GM18517 (cell line): ENCODE data around the gene C2orf66.

ENCODE experiments used
- ATAC-seq: cut with Tn5 transposase; IDR thresholded peaks from one replicate; pipeline ENCODE4 v1.9.1; 2021; ENCODE audit warnings: mild to moderate bottlenecking, moderate library complexity; ENCODE audit not compliant: unreplicated experiment

Gene C2orf66

GRCh38 chr2:196809260-196809659, at the start of gene C2orf66:
Gene C2orf66, minus strand, starts transcription at chr2:196809355. Its CDS starts 19 bp downstream, at chr2:196809336.
- ATAC-seq = no peak

GRCh38 chr2:196854629-196855028, 45.5 kb upstream of the C2orf66 start:
- no peak for ATAC-seq

GRCh38 chr2:196853301-196854087, 44.3 kb upstream of the C2orf66 start:
- ATAC-seq = no peak

DNA sequence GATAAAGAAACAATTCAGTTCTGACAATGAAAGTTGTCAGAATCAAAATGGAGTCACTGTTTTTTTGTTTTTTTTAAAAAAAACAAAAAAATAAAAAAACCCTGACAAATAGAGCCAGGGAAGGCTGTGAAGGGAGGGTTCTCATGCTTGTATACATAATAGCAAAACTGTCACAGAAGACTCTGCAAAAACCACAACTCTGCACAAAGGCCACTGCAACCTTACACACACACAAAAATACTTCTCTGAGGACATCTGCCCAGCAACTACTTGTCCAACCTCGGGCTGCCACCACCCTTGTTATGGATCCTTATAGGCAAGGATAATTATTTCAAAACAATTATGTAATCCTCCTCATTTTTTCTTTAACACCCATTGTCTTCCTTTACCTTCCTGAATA, 41.9 kb upstream of the C2orf66 start:
- ATAC-seq = no peak

DNA sequence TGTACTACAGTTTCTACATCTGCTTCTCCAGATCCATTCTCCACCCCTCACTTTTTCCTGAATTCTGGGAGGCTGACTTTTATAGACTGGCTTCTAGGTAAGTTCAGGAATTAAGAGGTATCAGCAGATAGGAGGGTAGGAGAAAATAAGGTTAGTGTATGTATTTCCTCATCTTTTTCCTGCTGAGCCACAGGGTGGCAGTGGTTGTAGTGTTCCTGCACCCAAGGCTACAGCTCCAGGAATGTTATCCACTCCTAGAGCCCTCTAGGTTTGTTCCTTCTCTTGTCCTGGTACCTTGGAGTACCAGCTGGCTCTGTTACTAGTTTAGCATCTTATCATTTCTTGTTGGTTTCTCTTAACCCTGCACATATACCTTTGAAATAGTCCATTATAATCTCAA, 40.7 kb upstream of the C2orf66 start:
- ATAC-seq = no peak

DNA sequence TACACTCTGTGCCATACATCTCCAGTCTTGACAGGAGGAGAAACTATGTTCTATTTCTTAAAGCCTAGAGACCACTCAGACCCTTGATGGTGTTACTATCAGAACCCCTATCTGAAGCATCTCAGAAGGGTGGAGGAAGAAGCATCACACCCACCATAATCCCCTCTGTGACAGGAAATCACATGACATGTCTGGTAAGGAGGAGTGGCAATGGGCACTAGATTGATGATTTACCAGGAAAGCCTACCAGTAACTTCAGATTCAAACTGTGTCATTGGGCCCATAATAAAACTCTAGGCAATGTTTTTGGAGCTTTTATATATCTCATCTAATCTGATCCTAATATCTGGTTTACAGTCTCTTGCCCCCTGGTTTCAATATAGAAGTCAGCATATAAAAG, 37.1 kb upstream of the C2orf66 start:
- no peak for ATAC-seq

GRCh38 chr2:196845371-196845770, 36.2 kb upstream of the C2orf66 start:
- no peak for ATAC-seq

- no peak for ATAC-seq
Measured at GRCh38 chr2:196840171-196840570, 31.0 kb upstream of the C2orf66 start.

DNA sequence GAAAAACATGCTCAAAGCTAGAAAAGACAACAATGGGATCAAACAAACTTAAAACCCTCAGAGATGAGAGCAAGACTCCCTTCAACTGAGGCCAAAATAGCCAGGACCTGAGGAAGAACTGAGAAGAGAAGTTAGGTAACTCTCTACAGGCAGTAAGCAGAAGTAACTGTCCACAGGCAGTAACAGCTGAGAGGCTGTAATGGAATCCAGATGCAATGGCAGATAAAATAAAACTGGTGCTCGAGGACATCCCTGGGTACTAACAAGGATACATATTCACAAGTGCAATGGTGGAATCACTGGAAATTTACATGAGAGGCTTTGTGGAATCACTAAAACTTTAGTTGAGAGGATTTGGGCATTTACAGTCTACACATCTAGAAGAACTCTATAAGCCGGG, 30.4 kb upstream of the C2orf66 start:
- no peak for ATAC-seq

DNA sequence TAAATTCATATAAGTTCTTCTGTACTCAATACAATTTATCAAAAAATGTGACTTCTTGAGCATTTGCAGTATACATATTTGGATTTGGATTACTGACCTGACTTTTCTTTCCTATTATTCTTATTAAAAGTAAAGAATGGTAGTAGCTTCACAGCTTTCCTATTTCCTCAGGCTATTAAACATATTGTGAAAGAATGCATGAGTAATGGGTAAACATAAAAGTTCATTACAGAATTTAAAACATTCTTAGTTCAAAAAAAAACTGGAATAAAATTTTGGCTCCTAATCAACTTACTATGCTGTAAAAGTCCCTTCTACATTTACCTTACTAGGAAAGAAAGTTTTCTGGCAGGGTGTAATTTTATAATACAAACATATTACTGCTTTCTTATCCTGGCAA, 27.3 kb upstream of the C2orf66 start:
- no peak for ATAC-seq

GRCh38 chr2:196830701-196831100, 21.5 kb upstream of the C2orf66 start:
- ATAC-seq = no peak

DNA sequence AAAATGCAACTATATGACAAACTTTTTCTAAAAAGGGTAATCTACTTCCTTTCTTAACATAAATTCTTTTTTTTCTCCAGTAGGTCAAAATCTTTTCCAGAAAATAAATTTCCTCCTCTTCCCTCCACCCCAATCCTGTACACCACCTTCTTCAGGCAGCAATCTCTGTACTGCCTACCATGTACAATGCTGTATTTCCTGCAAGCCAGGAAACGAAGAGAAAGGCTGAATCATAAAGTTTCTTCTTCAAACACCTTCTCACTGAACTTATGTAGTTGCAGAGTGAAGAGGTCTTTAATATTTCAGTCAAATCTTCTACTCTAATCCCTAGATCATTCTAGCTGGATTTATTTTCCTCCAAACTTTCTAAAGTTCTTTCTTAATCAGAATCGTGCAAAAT, 18.2 kb upstream of the C2orf66 start:
- no peak for ATAC-seq

DNA sequence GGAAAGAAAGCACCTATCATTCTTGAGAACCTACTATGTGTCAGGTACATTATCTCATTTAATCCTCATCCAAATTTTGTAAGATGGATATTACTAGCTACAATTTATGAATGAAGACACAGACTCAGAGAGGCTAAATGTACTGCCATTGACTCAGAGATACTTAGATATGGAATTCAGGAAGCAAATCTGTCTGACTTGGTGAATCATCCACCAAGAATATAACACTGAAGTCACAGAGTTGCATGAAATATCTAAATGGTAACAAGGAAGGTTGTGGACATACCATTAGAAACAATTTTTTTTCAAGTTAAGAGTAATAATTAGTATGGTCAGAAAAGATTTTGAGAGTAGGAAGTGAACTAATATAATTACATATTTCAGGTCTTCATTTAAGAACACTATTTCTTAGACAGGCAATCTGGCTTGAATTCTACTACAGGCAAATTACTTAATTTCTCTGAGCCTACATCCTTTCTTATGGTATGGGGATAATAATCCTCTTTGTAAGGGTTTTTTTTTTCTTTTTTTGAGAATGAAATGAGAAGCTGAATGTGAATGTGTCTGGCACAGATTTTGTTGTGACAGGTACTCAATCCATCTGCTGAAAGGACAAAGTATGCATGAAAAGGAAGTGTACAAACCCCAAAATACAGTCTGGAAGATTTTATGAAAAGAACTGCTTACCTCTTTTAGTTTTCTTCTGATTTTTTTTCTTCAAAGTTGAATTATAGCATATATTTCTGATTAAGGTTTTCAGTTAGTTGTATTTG, 14.8 kb upstream of the C2orf66 start:
- ATAC-seq = no peak

- ATAC-seq = no peak
Measured at GRCh38 chr2:196821195-196821594, 12.0 kb upstream of the C2orf66 start.

DNA sequence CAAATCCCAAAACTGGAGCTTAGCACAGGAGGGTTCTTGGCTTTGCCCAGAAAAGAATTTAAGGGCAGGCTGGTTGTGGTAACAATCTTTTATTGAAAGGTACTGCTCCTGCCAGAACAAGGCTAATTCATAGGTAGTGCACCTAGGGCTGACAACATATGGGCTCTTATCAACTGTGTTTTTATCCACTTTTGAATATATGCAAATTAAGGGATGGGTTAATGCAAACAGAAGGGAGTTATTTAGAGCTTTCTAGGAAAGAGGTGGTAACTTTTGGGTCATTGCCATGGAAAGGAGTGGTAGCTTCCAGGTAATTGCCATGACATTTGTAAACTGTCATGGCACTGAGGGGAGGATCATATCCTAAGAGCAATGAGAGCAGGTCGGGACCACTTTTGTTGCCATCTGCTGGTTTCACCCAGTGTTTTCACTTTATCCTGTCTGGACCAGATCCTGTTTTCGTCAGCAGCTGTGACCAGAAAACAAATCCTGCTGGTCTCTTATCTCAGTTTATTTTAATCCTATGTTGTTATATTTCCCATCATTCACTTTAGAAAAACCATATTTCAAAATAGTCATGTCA, 981 bp downstream of the C2orf66 start:
- ATAC-seq = no peak

GRCh38 chr2:196804381-196804780, 4.8 kb downstream of the C2orf66 start:
- ATAC-seq = no peak

GRCh38 chr2:196802401-196802800, 6.8 kb downstream of the C2orf66 start:
- no peak for ATAC-seq

DNA sequence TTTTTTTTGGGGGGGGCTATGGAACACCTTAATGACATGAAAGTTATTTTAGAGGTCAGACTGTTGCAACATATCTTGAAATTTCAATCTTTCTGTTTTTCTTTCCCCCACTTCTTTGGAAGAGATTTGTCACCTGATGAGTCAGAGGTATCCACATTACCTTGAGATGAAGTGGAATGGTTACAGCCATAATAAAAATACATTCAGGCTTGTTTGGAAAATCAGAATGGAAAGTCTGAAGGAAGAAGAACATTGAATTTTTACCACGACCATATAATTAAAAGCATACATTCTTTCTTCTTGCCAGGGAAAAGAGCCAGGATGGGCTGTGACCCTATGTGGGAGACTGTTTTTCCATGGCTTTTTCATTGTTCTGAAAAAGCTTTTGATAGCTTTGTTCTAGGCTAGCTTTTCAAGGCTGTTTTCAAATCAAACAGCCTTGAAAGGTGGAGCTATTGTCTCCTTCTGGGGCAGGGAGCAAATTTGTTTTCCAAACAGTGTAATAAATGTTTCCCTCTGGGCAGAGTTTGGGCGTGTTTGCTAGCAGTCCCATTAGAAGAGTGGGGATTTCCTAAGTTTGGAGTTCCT, 7.4 kb downstream of the C2orf66 start:
- no peak for ATAC-seq

DNA sequence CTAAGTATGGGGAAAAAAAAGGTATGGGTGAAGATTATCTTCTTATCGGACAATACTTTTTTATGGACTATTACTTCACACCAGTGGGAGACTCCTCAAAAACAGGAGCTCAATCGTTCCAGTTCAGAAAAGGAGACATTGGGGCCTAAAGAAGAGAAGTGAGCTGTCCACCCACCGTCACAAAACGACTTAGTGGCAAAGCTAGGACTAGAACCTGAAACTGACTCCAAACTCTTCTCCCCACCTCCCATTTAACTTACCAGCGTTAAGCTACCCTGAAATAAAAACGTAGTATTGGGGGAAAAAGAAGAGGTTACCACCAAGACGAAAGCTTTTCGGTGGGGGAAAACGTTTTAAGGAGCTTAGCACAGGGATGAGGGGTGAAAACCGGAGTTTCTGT, 10.2 kb downstream of the C2orf66 start:
- peak; percentile 6 for ATAC-seq

GRCh38 chr2:196792865-196793264, 16.3 kb downstream of the C2orf66 start:
- no peak for ATAC-seq

DNA sequence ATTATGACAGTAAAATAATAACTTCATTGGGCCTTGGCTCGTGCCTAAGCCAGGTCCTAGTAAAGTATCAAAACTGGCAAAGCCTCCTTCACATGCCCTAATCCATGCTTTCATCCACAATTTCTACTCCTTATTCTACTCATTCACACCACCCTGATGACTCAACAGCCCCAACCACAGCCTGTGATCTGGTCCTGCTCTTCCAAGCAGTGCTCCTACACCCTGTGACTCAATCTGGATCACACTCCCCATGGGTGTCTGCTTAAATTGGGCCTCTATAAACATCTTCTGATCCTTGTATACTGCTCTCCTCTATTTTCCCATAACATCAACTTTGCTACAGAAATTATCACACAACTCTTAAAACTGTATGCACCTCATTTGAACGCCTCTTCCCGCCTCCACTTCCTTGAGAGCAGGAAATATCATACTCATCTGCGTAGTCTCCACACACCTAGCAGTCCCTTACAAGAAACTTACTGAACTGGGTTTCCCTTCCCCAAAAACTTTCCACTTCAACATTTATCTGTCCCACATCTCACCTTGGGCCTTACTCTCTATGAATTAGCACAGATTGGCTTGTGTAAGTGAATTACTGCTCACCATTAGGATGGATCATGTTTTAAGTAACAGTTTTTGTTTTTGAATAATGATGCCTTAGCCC, 25.6 kb downstream of the C2orf66 start:
- ATAC-seq = no peak
